ENCODE results near the gene F2RL1.

DNA sequence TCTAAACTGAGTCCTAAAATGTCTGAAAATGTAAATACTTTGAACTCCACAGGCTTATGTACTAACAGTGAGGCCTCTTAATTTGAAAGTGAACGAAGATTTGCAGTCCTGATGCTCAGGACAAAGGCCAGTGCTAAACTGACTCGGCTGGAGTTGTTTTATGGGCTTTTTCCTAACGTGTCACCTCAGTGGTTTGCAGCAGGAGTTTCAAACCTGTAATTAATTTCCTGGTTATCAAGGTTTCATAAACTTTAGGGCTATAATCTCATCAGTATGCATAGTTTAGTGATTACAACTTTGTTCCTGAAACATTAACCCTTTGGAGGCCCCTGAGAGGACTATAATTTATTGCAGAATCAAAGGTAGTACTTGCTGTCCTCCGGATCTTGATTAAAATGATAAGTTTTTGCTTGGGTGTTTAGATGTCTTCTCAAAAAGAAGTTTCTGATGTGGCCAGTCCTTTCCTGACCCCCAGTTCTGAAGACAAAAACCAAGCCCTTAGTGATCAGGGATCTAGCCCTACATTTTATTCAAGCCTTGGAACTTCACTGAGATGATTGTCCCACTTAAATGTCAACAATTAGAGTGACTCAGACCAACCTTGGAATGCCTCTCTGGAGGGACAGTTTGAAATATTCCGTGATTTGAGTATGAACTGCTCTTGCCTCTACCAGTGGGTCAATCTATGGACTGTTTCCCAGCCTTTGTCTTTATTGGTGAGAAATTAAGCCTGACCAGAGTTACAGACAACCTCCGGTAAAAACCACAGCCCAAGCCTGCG lies 19.8 kb downstream of the F2RL1 start:
- TF ChIP-seq, protein P1, sequence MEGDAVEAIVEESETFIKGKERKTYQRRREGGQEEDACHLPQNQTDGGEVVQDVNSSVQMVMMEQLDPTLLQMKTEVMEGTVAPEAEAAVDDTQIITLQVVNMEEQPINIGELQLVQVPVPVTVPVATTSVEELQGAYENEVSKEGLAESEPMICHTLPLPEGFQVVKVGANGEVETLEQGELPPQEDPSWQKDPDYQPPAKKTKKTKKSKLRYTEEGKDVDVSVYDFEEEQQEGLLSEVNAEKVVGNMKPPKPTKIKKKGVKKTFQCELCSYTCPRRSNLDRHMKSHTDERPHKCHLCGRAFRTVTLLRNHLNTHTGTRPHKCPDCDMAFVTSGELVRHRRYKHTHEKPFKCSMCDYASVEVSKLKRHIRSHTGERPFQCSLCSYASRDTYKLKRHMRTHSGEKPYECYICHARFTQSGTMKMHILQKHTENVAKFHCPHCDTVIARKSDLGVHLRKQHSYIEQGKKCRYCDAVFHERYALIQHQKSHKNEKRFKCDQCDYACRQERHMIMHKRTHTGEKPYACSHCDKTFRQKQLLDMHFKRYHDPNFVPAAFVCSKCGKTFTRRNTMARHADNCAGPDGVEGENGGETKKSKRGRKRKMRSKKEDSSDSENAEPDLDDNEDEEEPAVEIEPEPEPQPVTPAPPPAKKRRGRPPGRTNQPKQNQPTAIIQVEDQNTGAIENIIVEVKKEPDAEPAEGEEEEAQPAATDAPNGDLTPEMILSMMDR (IDR thresholded peaks at IDR 0.05), result no peak
- TF ChIP-seq EZH2 (IDR thresholded peaks at IDR 0.05; ENCODE audit: borderline replicate concordance, insufficient read depth, low read depth, low read length, poor library complexity, severe bottlenecking), result no peak
